Tibial artery (tissue), 4 donors: ENCODE measurements around the gene IRX1.
A peak's percentile ranks its signal among the peaks of the same experiment; 100 is the strongest.

Experiments
- DNase-seq, 2 donors: peaks; one replicate each; pipeline ENCODE4 v3.0.0-alpha.2; 2019
- H3K27ac ChIP-seq, 2 donors: fragments of 200-600 bp; sonication (generic) in 1 of 2; 1 replicate in 1 of 2; 2 replicates in 1 of 2; pipeline ENCODE4 v1.5.1; 2018 to 2019; ENCODE audit warnings: mild to moderate bottlenecking in 1 of 2
- H3K27me3 ChIP-seq, 2 donors: fragments of 200-600 bp; sonication (generic) in 1 of 2; one replicate each; pipeline versions ENCODE4 v1.5.1 to v1.6.0; 2016 to 2019
- H3K36me3 ChIP-seq, 3 donors: fragments of 200-600 bp; sonication (generic) in 2 of 3; one replicate each; pipeline ENCODE4 v1.5.1; 2016 to 2019; ENCODE audit warnings: mild to moderate bottlenecking in 2 of 3
- H3K4me1 ChIP-seq, 4 donors: fragments of 200-600 bp; sonication (generic) in 2 of 4; 1 replicate in 3 of 4; 2 replicates in 1 of 4; pipeline ENCODE4 v1.5.1; 2016 to 2019
- H3K4me3 ChIP-seq, 2 donors: fragments of 200-600 bp; sonication (generic) in 1 of 2; 1 replicate in 1 of 2; 2 replicates in 1 of 2; pipeline ENCODE4 v1.5.1; 2018 to 2019; ENCODE audit warnings: mild to moderate bottlenecking in 2 of 2
- H3K9me3 ChIP-seq, 3 donors: fragments of 200-600 bp; sonication (generic) in 1 of 3; one replicate each; pipeline ENCODE4 v1.5.1; 2016 to 2019
- CTCF ChIP-seq, 2 experiments: fragments of 200-600 bp in 1 of 2; fragments of 450-650 bp in 1 of 2; IDR thresholded peaks; one replicate each; pipeline ENCODE4 v1.5.1; 2017 to 2019; ENCODE audit warnings: antibody characterized with exemption in 2 of 2, mild to moderate bottlenecking in 1 of 2, moderate library complexity in 1 of 2
- intact Hi-C: fragments of 100-400 bp; cut with DNase I; formaldehyde crosslinking; loops from one replicate; pipeline ENCODE4 v1.15.0; 2023; ENCODE audit warnings: low total_unique reads

Gene IRX1

GRCh38 chr5:3602785-3603502 is 7.3 kb downstream of the IRX1 start:
- H3K4me1 ChIP-seq: peaks cover 0 to 27% (median 19%) of the 10 kb centered on the region in 4 donors
- H3K36me3 ChIP-seq: no peaks in the 10 kb centered on the region
- no peak overlapping the region for H3K27ac ChIP-seq
- no peak for DNase-seq
- intact Hi-C loops: no loop called here
- H3K9me3 ChIP-seq: no peaks in the 10 kb centered on the region
- H3K4me3 ChIP-seq: peak overlapping the region in 1 of 2 donors; percentile 6
- peaks cover 0 to 87% of the 10 kb centered on the region in 2 donors for H3K27me3 ChIP-seq
- TF ChIP-seq CTCF (IDR thresholded peaks at IDR 0.05): peak in 1 of 2 experiments; percentile 35

GRCh38 chr5:3604501-3604900 is 8.9 kb downstream of the IRX1 start:
- no peaks in the 10 kb centered on the region for H3K9me3 ChIP-seq
- no peaks in the 10 kb centered on the region for H3K36me3 ChIP-seq
- H3K4me1 ChIP-seq: peaks cover 0 to 27% (median 19%) of the 10 kb centered on the region in 4 donors
- peaks cover 0 to 80% of the 10 kb centered on the region in 2 donors for H3K27me3 ChIP-seq
- DNase-seq: no peak
- intact Hi-C loops: no loop called here
- H3K27ac ChIP-seq: no peak overlapping the region
- no peak for TF ChIP-seq CTCF (IDR thresholded peaks at IDR 0.05)
- no peak overlapping the region for H3K4me3 ChIP-seq

GRCh38 chr5:3605298-3606010 is 9.8 kb downstream of the IRX1 start:
- no peak for TF ChIP-seq CTCF (IDR thresholded peaks at IDR 0.05)
- peaks cover 0 to 70% of the 10 kb centered on the region in 2 donors for H3K27me3 ChIP-seq
- no peak overlapping the region for H3K4me3 ChIP-seq
- no peaks in the 10 kb centered on the region for H3K9me3 ChIP-seq
- peaks cover 0 to 21% (median 14%) of the 10 kb centered on the region in 4 donors for H3K4me1 ChIP-seq
- H3K27ac ChIP-seq: no peak overlapping the region
- no peak for DNase-seq
- H3K36me3 ChIP-seq: no peaks in the 10 kb centered on the region
- intact Hi-C loops: no loop called here

- peaks cover 0 to 62% of the 10 kb centered on the region in 2 donors for H3K27me3 ChIP-seq
Measured at GRCh38 chr5:3606121-3606831, 10.6 kb downstream of the IRX1 start.

More at GRCh38 chr5:3606121-3606831, 10.6 kb downstream of the IRX1 start:
- no peak overlapping the region for H3K27ac ChIP-seq
- no peaks in the 10 kb centered on the region for H3K9me3 ChIP-seq
- no peak overlapping the region for H3K4me3 ChIP-seq
- intact Hi-C loops: no loop called here
- H3K4me1 ChIP-seq: peaks cover 0 to 14% (median 11%) of the 10 kb centered on the region in 4 donors
- no peak for TF ChIP-seq CTCF (IDR thresholded peaks at IDR 0.05)
- DNase-seq: no peak
- H3K36me3 ChIP-seq: no peaks in the 10 kb centered on the region
